Adipocyte (in vitro differentiated cells): ENCODE data around the gene NT5DC3.
A peak's percentile ranks its signal among the peaks of the same experiment; 100 is the strongest.

Experiments
- DNase-seq: peaks from one replicate; pipeline ENCODE4 v3.0.0-alpha.2; 2015; ENCODE audit warnings: low read depth
- H3K27me3 ChIP-seq: replicated peaks from 2 replicates; pipeline ENCODE4 v1.7.0; 2013; ENCODE audit warnings: mild to moderate bottlenecking, low read length, moderate library complexity; ENCODE audit not compliant: control insufficient read depth, insufficient read depth
- H3K36me3 ChIP-seq: 2 replicates; pipeline ENCODE4 v1.7.0; 2013; ENCODE audit warnings: low read length, mild to moderate bottlenecking, moderate library complexity; ENCODE audit not compliant: control insufficient read depth, insufficient read depth, severe bottlenecking
- H3K4me1 ChIP-seq: 2 replicates; pipeline ENCODE4 v1.7.0; 2013; ENCODE audit warnings: mild to moderate bottlenecking, low read length, moderate library complexity; ENCODE audit not compliant: control insufficient read depth, insufficient read depth
- H3K4me3 ChIP-seq: 2 replicates; pipeline ENCODE4 v1.7.0; 2013; ENCODE audit warnings: mild to moderate bottlenecking, low read length, moderate library complexity
- H3K9ac ChIP-seq: 2 replicates; pipeline ENCODE4 v1.7.0; 2013; ENCODE audit warnings: mild to moderate bottlenecking, low read length, moderate library complexity
- H3K9me3 ChIP-seq: 2 replicates; pipeline ENCODE4 v1.7.0; 2013; ENCODE audit warnings: mild to moderate bottlenecking, low read length, moderate library complexity; ENCODE audit not compliant: control insufficient read depth

The NT5DC3 gene

GRCh38 chr12:103807561-103808238, 33.3 kb downstream of the NT5DC3 start:
- Histone ChIP-seq H3K27me3 (no peaks in the 10 kb centered on the region), H3K4me1 (peaks cover 24% of the 10 kb centered on the region), H3K9me3 (no peaks in the 10 kb centered on the region), H3K4me3 (no peak overlapping the region), H3K9ac (no peak overlapping the region), H3K36me3 (peaks cover 22% of the 10 kb centered on the region)
- DNase-seq: no peak

GRCh38 chr12:103806803-103807202, 34.2 kb downstream of the NT5DC3 start:
- H3K36me3 ChIP-seq: peaks cover 13% of the 10 kb centered on the region
- H3K9ac ChIP-seq: no peak overlapping the region
- no peak overlapping the region for H3K4me3 ChIP-seq
- H3K27me3 ChIP-seq: no peaks in the 10 kb centered on the region
- DNase-seq: no peak
- peaks cover 28% of the 10 kb centered on the region for H3K4me1 ChIP-seq
- no peaks in the 10 kb centered on the region for H3K9me3 ChIP-seq

GRCh38 chr12:103805655-103806360, 35.2 kb downstream of the NT5DC3 start:
- peaks cover 6% of the 10 kb centered on the region for H3K36me3 ChIP-seq
- no peak overlapping the region for H3K9ac ChIP-seq

GRCh38 chr12:103803847-103804246, 37.2 kb downstream of the NT5DC3 start:
- Histone ChIP-seq H3K9me3 (no peaks in the 10 kb centered on the region), H3K9ac (no peak overlapping the region), H3K4me3 (no peak overlapping the region), H3K36me3 (no peaks in the 10 kb centered on the region), H3K27me3 (no peaks in the 10 kb centered on the region), H3K4me1 (peaks cover 42% of the 10 kb centered on the region)
- no peak for DNase-seq

More at GRCh38 chr12:103805655-103806360, 35.2 kb downstream of the NT5DC3 start:
- DNase-seq: no peak
- Histone ChIP-seq H3K4me1 (peaks cover 31% of the 10 kb centered on the region), H3K9me3 (no peaks in the 10 kb centered on the region), H3K4me3 (peak overlapping the region; percentile 30), H3K27me3 (no peaks in the 10 kb centered on the region)

- Histone ChIP-seq H3K36me3 (peaks cover 12% of the 10 kb centered on the region), H3K27me3 (no peaks in the 10 kb centered on the region), H3K9ac (no peak overlapping the region), H3K4me3 (no peak overlapping the region), H3K4me1 (peaks cover 42% of the 10 kb centered on the region), H3K9me3 (no peaks in the 10 kb centered on the region)
- no peak for DNase-seq
Observed at GRCh38 chr12:103802586-103802886, 38.5 kb downstream of the NT5DC3 start.

- peaks cover 42% of the 10 kb centered on the region for H3K4me1 ChIP-seq
- no peaks in the 10 kb centered on the region for H3K9me3 ChIP-seq
- H3K9ac ChIP-seq: no peak overlapping the region
- no peaks in the 10 kb centered on the region for H3K27me3 ChIP-seq
- no peak for DNase-seq
- peaks cover 12% of the 10 kb centered on the region for H3K36me3 ChIP-seq
- H3K4me3 ChIP-seq: no peak overlapping the region
Observed at GRCh38 chr12:103801709-103802585, 39.1 kb downstream of the NT5DC3 start.

GRCh38 chr12:103799857-103800771, 40.9 kb downstream of the NT5DC3 start:
- Histone ChIP-seq H3K9ac (peak overlapping the region; percentile 8), H3K9me3 (no peaks in the 10 kb centered on the region), H3K27me3 (no peaks in the 10 kb centered on the region), H3K4me1 (peaks cover 25% of the 10 kb centered on the region), H3K36me3 (peaks cover 26% of the 10 kb centered on the region), H3K4me3 (peak overlapping the region; percentile 36)
- DNase-seq: peak; percentile 46

- H3K36me3 ChIP-seq: peaks cover 32% of the 10 kb centered on the region
- no peak for DNase-seq
Observed at GRCh38 chr12:103799504-103799856, 41.6 kb downstream of the NT5DC3 start.

GRCh38 chr12:103798586-103798985, 42.4 kb downstream of the NT5DC3 start:
- Histone ChIP-seq H3K36me3 (peaks cover 39% of the 10 kb centered on the region), H3K9me3 (no peaks in the 10 kb centered on the region), H3K27me3 (no peaks in the 10 kb centered on the region), H3K4me1 (peaks cover 18% of the 10 kb centered on the region), H3K9ac (no peak overlapping the region), H3K4me3 (no peak overlapping the region)
- no peak for DNase-seq

More at GRCh38 chr12:103799504-103799856, 41.6 kb downstream of the NT5DC3 start:
- Histone ChIP-seq H3K27me3 (no peaks in the 10 kb centered on the region), H3K9me3 (no peaks in the 10 kb centered on the region), H3K4me1 (peaks cover 19% of the 10 kb centered on the region), H3K9ac (no peak overlapping the region), H3K4me3 (no peak overlapping the region)

GRCh38 chr12:103794309-103795213, 46.5 kb downstream of the NT5DC3 start:
- peaks cover 66% of the 10 kb centered on the region for H3K36me3 ChIP-seq
- H3K9ac ChIP-seq: no peak overlapping the region
- H3K4me1 ChIP-seq: no peaks in the 10 kb centered on the region
- no peak overlapping the region for H3K4me3 ChIP-seq
- no peak for DNase-seq
- no peaks in the 10 kb centered on the region for H3K27me3 ChIP-seq
- no peaks in the 10 kb centered on the region for H3K9me3 ChIP-seq
